Measurements from ENCODE around the gene NRIP1.

The NRIP1 gene, protein sequence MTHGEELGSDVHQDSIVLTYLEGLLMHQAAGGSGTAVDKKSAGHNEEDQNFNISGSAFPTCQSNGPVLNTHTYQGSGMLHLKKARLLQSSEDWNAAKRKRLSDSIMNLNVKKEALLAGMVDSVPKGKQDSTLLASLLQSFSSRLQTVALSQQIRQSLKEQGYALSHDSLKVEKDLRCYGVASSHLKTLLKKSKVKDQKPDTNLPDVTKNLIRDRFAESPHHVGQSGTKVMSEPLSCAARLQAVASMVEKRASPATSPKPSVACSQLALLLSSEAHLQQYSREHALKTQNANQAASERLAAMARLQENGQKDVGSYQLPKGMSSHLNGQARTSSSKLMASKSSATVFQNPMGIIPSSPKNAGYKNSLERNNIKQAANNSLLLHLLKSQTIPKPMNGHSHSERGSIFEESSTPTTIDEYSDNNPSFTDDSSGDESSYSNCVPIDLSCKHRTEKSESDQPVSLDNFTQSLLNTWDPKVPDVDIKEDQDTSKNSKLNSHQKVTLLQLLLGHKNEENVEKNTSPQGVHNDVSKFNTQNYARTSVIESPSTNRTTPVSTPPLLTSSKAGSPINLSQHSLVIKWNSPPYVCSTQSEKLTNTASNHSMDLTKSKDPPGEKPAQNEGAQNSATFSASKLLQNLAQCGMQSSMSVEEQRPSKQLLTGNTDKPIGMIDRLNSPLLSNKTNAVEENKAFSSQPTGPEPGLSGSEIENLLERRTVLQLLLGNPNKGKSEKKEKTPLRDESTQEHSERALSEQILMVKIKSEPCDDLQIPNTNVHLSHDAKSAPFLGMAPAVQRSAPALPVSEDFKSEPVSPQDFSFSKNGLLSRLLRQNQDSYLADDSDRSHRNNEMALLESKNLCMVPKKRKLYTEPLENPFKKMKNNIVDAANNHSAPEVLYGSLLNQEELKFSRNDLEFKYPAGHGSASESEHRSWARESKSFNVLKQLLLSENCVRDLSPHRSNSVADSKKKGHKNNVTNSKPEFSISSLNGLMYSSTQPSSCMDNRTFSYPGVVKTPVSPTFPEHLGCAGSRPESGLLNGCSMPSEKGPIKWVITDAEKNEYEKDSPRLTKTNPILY (N-terminal part only)

DNA sequence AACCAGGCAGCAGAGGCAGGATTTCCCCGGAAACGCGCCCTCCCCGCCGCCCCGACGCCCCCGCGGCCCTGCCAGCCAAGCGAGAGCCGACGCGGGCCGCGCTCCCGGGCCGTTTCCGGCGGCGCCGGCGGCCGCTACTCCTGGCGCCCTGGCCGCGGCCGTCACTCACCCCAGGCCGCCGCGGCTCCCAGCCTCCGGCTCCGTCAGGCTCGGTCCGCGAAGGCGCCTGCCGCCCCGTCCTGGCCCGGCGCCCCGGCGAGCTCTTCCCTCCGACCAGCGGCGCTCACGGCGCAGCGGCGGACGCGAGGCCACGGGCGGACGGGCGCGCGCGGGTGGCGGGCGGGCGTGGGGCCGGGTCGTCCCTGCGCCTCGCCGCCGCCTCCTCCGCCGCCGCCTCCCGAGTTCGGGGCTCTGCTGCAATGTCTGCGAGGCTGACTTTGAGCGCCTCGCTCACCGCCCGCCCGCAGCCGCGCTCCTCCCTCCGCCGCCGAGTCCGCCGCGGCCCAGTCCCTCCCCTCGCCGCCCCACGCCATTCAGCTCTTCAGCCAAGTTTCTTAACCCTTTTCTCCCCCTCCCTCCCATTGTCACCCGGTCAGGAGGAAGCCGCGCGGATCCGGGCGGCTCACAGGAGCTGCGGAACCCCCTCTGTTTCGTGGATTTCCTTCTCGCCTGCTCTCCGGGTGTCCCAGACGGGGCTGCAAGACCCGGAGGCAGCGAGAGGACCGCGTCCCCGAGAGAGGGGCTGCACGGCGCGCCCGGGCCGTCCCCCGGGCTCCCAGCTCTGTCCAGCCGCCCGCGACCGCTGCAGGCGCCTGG, at the start of gene NRIP1:
TSS of gene NRIP1 (minus strand) at position 425 of the 816 bp plus-strand sequence. CDS start 96,808 bp downstream, outside the sequence.
- peak; percentile 88 for DNase-seq

DNA sequence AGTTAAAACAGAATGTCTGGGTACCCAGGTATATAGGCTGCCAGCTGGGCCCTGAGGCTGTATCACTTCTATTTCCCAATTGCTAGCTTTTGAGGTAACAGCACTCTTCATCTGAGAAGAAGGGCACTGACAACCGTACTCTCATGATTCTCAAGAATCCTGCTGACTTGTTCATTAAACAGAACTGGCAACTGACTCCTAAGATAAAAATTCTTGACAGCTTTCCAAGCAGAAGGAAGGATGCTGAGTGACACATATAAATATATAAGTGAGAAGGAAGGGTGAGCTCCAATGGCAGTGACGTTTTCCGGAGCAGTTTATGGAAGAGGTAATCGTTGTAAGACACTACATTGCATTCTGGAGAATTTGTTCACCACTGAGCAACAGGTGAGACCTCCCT, 48.1 kb upstream of the NRIP1 start:
- DNase-seq: no peak

DNA sequence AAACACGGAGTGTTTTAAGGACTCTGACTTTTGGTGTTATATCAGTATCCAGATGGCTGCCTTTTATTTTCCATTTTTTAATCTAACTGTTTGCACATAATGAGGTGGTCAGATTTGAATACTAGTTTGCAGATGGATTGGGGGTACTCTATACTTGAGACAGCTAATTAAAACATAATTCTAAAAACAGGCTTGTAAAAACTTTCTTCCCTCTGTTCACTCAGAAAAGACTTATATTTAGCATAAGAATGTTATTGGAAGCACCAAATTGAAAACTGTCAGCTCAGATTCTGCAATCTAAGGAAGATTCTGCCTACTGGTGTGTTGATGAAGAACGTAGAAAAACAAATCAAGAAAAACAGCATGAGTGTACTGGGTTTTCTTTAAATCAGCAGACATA, 44.0 kb upstream of the NRIP1 start:
- no peak for DNase-seq

DNA sequence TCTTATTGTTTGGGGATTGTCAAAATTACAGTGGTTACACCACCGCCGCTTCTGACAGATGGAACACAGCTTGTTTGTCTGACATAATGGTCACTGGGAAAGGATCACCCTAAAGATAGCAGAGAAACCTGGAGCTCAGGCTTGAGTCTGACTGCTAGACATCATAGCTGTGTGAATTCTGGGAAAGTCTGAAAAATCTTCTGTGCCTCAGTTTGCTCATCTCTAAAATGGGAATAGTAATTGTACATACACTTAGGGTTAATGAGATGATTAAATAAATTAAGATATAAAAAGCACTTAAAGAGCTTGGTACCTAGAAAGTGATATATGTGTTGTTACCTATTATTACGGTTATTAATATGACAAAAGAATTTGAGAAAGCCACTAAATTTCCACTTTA, 39.7 kb upstream of the NRIP1 start:
- DNase-seq: no peak

DNA sequence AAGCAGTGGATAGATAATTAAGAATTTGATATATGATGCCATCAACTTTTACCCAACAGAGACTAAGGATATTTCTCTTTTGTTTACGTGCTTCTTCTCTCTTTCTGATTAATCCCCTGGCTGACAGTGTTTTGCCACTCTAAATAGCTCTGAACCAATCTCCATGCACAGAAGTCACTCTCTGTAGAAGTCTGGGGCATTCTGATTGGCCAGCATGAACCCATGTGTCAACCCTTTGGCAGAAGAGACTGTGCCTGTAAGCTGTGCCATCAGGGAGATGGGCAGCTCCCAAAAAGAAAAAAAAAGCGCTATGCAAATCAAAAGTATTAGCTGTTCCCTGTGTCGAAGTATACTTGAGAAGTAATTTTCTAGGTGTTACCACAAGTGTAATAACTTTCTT, 34.1 kb upstream of the NRIP1 start:
- no peak for DNase-seq

DNA sequence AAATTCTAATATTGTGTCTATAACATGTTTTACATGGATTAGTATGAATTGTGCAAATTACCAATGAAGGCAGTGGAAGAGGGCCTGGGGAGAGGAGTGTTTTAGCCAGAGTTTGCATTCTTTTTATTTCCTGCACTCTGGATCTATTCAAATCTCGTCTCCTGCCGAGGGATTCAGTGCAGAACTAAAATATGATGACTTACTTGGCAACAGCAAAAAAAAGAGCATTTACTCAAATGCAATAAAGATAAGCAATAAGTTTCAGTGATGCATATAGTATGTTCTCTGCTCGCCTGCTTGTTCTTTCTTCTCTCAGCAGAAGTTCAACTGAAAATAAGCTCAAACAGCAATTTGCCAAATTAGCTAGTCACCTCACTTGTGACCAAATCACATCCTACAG, 33.4 kb upstream of the NRIP1 start:
- DNase-seq: no peak

DNA sequence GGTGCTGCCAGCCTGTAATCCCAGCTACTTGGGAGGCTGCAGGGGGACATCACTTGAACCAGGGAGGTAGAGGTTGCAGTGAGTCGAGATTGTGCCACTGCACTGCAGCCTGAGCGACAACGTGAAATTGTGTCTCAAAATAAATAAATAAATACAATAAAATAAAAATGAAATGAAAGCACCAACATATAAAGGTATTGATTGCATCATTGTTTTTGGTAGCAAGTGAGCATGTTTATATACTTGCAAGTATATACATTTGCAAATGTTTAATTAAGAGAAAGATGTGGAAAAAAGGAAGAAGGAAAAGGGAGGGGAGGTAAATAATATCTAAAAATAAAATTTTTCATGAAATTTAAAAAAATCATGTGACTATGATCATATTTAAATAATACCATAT, 32.8 kb upstream of the NRIP1 start:
- no peak for DNase-seq

DNA sequence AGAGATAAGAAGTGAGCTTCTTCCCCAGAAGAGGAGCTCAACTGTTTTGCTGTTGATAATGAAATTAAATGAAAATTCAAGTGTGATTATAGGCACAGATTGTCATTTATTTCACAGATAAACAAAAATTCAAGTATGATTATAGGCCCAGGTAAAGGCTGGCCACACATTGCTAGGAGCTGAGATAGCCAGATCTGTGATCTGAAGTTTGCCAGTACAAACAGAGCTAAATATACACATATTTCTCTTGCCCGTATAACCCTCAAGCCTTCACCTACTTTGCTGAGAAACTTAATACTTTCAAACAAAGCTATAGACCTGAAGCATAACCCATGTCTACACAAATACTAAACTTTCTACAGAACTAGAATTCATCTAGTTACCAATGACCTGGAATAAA, 31.3 kb upstream of the NRIP1 start:
- DNase-seq: no peak

DNA sequence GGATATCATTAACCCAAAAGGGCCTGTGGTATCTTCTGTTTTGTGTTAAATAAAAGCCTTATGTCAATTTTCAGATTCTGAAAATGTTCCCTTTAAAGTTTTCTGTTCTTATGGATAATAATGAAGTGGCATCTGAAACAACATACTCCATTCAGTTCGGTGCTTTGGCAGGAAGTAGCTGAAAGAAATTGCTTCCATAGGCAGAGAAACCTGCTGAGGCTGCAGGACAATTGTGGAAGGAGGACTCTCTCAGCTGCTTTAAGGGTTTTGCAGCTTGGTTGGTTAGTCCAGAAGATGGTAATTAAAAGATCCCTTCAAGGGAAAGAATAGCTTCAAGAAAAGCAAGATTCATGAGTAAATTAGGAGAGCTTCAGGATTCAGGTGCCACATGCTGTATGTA, 30.5 kb upstream of the NRIP1 start:
- no peak for DNase-seq

DNA sequence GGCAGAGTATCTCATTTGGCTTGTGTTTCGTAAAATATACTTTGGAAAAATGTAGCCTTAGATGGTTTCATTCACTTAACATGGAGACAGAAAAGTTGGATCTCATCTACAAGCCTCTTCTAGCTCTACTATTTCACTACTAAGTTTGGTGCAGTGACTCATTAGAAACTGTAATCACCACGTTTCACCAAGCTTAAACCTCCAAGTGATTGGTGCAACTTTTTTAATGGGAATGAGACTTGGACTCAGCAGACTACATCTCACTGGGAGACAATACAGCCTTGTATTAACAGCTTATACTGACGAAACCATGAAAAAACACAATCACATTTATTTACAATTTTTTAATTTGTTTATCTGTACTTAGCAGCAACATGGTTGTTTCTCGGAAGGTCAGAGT, 29.9 kb upstream of the NRIP1 start:
- no peak for DNase-seq

DNA sequence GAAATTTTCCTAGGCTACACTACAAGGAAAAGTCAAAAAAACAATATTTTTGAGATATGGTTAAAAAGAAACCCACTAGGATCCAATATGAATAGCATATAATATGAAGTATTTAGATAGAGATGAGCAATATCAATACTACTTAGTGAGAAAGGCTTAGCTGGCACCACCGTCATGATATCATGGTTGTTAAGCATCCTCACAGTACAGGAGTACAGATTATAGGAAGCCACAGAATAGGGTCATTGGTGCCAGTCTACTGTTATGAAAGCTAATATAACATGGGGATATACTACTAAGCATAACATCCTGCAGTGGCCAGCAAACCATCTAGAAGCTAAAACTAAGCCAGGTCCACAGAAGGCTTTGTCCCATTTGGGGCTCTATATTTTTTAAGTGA, 28.4 kb upstream of the NRIP1 start:
- peak; percentile 18 for DNase-seq

DNA sequence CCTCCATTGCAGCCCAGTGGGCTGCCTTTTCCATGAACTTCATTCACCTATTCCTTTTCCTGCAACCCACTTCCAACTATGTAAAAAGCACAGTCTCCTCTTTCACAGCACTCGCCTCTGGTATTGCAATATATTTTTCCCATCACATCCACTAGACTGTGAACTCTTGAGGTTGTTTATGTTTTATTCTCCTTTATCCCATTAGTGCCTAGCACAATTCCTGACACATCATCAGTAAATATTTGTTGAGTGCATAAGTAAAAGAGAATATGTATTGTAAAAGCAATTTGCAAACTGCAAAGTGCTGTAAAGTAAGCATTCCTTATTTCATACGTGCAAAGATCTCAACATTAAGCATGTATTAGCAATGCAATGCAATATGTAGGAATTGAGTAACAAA, 27.9 kb upstream of the NRIP1 start:
- peak; percentile 26 for DNase-seq

DNA sequence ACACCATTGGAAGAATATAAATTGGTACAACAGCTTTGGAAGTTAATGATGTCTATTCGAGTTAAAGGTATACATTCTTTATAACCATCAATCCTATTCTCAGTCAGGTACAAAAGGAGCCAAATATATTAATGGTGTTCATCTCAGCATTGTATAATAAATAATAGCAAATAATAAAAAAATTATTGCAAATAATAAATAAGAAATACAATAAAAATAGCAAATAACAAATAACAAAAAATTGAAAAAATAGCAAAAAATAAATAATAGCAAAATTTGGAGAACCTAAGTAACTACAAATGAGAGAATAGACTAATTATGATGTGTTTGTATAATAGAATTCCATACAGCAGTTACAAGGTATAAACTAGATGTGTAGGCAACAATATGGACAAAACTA, 25.6 kb upstream of the NRIP1 start:
- DNase-seq: no peak

DNA sequence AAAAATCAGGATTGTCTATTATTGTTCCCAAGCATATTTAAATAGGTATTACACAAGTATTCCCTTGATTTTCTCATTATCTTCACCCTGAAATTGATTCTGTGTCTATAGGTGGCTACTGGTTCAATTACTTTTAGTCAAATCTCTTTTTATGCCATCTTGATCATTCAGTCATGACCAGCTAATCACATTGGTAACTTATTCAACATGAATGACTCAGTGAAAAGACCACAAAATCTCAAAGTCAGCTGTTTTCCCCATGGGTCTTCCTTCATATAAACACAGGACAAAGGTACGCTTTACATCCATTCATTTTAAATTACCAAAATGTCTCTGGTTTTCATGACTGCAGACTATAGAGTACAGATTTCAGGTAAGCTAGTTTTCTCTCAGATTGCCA, 23.7 kb upstream of the NRIP1 start:
- no peak for DNase-seq

DNA sequence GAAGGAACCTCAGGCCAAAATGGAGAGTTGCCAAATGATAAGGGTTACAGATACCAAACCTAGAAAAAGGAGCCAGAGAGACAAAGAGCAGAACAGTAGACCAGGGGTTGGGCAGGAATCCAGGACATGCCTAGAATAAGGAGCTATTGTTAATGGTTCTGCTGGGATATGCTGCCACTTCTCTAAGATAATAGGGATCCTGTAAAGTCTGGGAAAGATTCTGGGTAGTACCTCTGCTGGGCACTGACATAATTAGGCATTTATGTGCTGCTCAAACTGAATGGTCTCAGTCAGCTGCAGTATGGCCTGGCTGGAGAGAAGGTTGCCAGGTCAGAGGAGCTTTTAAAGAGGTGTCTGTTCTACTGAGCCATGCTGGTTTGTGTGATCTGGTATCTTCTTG, 19.9 kb upstream of the NRIP1 start:
- no peak for DNase-seq

DNA sequence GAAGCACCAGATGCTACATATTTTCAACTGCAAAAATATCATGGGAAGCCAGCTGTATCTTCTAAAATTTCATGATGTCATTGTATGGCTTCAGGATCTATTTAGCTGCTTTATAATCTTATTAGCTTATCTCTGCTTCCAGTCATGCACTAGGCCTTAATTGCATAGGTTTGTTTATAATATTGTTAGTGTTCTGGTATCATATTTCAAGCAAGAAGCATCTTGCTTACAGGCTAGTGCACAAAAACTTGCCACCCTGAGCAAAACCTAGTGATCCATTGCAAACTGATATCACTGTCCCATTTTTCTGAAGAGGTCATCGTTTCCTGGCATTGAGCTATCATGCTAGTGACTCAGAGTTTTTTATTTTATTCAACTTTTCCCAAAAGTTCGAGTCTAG, 15.7 kb upstream of the NRIP1 start:
- DNase-seq: peak; percentile 25

DNA sequence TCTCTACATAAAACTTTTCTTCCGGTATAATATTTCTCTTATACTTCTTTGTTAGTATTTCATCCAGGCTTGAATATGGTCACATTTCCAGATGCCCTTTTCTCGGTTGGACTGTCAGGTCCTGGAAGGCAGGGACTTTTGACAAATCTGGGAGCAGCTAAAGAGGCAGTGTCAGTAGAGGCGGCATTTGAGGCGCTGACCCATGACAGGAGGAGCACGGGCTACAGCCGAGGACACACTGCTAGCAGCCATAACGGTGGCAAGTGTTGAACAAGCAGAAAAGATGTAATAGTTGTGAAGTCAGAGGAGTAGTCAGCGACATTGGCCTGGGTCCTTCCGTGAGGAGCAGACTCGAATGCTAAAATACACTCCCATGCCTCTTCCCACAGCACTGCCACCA, 14.5 kb upstream of the NRIP1 start:
- DNase-seq: no peak

DNA sequence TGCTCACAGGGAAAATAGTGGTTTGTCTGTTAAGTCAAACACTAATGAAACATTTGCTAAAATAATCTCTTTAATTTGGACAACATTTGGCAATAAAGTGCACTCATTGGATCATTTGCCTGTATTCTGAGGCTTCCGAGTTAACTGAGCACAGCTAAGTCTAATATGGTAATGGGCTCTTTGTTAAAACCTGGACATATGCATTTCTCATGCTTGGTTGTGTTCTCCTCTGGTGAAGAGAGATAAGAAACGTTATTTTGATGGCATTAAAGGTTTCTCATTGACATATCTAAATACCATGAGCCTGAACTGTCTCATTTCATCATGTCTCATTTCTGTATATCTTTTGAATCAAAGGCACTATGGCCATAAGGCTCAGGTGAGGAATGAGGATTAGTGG, 13.4 kb upstream of the NRIP1 start:
- no peak for DNase-seq

DNA sequence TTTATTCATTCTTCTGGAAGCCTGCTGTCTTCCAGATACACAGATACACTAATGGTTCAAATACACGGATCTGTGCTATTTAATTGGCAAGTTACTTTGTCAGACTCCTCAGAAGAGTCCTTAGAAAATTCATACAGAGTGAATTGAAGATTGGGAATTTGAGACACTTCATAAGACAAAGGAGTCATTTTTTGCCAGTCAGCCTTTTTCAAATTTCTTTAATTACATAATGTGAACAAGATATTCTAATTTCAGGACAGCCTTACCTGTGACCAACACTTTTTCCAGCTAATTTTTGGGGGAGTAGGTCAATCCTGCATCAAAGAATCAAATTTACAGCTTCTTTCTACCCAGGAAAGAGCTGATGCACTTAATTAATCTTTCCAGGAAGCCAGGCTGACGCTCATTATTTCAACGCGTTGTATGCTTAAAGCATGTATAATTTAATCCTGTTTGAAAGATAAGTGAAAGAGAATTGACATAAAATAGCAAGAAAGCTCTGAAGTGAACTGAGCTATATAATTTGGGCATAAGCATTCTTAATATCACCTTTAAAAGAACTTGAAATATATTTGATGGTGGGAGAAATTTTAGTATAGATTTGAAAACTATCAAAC, 12.8 kb upstream of the NRIP1 start:
- no peak for DNase-seq

DNA sequence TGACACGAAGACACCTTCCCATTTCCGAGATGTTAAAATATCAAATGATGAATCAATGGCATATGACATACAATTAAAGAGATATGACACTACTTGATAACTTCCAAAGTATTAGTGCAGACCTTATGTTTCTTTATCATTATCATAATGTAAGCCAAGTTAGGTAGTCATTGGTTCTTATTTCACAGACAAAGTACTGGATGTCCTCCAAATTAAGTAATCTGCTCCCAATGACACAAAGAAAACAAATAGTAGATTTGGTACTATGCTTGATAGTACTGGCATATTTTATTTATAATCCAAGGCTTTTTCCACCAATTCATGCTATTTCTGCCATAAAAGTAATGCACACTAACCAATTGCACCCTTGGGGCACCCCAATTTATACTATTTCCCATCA, 11.9 kb upstream of the NRIP1 start:
- DNase-seq: no peak

DNA sequence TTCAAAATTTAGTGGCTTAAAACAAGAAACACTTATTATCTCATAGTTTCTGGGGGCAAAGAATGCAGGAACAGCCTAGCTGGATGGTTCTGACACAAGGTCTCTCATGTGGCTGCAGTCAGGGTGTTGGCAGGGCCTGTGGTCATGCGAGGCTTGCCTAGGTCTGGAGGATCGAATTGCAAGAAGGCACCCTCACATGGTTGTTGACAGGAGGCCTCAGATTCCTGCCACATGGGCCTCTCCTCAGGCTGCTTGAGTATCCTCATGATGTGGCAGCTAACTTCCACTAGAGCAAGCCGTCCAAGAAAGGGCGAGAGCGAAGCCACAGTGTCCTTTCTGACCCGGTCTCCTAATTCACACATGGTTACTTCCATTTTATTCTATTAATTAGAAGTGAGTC, 6.2 kb upstream of the NRIP1 start:
- no peak for DNase-seq

DNA sequence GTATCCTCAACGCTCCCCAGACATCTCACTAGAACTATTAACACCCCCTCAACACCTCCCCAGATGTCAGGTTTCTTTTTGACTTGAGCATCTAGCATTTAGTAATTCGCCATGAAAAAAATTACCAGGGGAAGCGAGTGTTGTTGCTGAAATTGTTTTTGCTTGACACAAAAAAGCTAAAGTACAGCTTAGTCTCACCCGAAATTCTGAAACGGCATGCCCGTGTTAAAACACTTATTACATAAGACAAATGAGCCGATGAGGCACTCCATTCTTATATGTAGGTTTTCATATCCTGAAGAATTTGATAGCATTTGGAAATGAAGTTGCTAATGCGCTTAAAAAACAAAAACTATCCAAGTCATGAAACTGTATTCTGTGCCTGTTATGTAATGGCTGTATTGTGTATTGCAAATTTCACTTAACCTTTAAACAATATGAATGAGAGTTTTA, 1.3 kb upstream of the NRIP1 start:
- no peak for DNase-seq
